Upper lobe of left lung (tissue), 4 donors: ENCODE data around the gene ADK.

Experiments used
- CTCF ChIP-seq, 6 experiments: fragments of 450-650 bp in 4 of 6; fragments of 200-600 bp in 2 of 6; sonication (generic) in 2 of 6; IDR thresholded peaks; one replicate each; pipeline ENCODE4 v1.5.1; 2016 to 2019; ENCODE audit warnings: antibody characterized with exemption in 6 of 6
- POLR2A ChIP-seq, 4 donors: fragments of 450-650 bp; IDR thresholded peaks; one replicate each; pipeline ENCODE4 v1.5.1; 2016 to 2017; ENCODE audit warnings: antibody characterized with exemption in 4 of 4, mild to moderate bottlenecking in 2 of 4
- POLR2AphosphoS5 ChIP-seq, 2 donors: sonication (generic); formaldehyde crosslinking; IDR thresholded peaks; one replicate each; pipeline ENCODE4 v1.5.1; 2017; ENCODE audit warnings: antibody characterized with exemption in 2 of 2

GRCh38 chr10:74432841-74433594 lies 282.0 kb downstream of the ADK start:
- TF ChIP-seq POLR2A (IDR thresholded peaks at IDR 0.05) (no peak), CTCF (IDR thresholded peaks at IDR 0.05) (no peak), POLR2AphosphoS5 (IDR thresholded peaks at IDR 0.05) (no peak)
